Measurements from ENCODE around the gene MYT1. TPM values are rescaled to one million over a fixed set of nuclear protein-coding genes. Genes with fewer than 3 reads are reported as not detected.

The MYT1 gene
- total and polyA plus RNA-seq, 9 of the 15 experiments (the other 6 are each of a cell fraction or from before 2014, with no cell fraction given): 0.02 to 0.12 (median 0.06) TPM; not detected in 4

DNA sequence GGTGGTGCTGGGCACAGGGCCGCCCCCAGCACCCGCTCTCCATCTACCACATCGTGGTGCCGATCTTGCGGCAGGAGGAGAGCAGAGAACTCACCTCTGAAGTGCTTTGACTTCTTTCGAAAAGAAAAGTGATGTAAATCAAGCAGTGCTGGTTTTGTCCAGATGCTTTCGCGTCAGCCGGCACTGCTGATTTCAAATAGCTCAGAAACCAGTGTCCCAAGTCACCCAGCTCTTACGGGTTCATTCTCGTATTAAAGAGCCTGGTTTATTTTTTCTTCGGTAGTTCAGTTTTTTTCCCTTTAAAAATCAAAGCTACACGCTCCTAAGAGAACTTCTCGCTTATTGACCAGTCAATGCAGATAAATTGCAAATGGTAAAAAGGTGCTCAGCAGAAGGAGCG, 32.1 kb downstream of the MYT1 start:
- DNase-seq (ENCODE audit: extremely low read depth in 1 of 4, low spot score in 3 of 4) (no peak), ATAC-seq (no peak), FAIRE-seq (no peak)
- BruUV-seq (replicated peaks): no TSS peak
- WGBS (ENCODE audit: insufficient coverage, low coverage, missing lambda C conversion rate): 7% methylated on average over 15 of the region's 15 CpGs
- in situ Hi-C loops (cut with MboI) (no loop called here), intact Hi-C loops (cut with micrococcal nuclease) (no loop called here)
- no peak overlapping the region for H3K4me2 ChIP-seq (ENCODE audit: insufficient read depth, low read length)
- CTCF ChIA-PET (ENCODE audit: low intra/inter-chr PET ratio): no interaction called here
- no peaks in the 10 kb centered on the region for H3K36me3 ChIP-seq (ENCODE audit: control insufficient read depth, insufficient read depth, low read length)
- no peaks in the 10 kb centered on the region for H3K79me2 ChIP-seq (ENCODE audit: control insufficient read depth, insufficient read depth, low read length)
- H2AFZ ChIP-seq (ENCODE audit: low read depth, low read length): no peak overlapping the region
- H3K9me3 ChIP-seq (replicated peaks; ENCODE audit: control insufficient read depth, insufficient read depth, low read depth, low read length): no peaks in the 10 kb centered on the region
- H3K9me1 ChIP-seq (ENCODE audit: control insufficient read depth, insufficient read depth, low read length): no peaks in the 10 kb centered on the region
- H3K9ac ChIP-seq (ENCODE audit: insufficient read depth in 1 of 2, low read depth in 2 of 2, low read length in 2 of 2): no peak overlapping the region
- H3K4me3 ChIP-seq: no peak overlapping the region
- peaks cover 61 to 91% of the 10 kb centered on the region in 2 experiments for H3K27me3 ChIP-seq (ENCODE audit: control insufficient read depth in 2 of 2, insufficient read depth in 2 of 2, low read length in 2 of 2)
- H4K20me1 ChIP-seq (replicated peaks; ENCODE audit: control insufficient read depth, insufficient read depth, low read length): peaks cover 19% of the 10 kb centered on the region
- POLR2A ChIA-PET: interaction anchor here (0.8 to 1.1 kb wide), 2 partner anchors 10 to 17 kb away, joined by 3 read pairs; no protein-coding TSS in a partner anchor
- no peak overlapping the region for H3K27ac ChIP-seq (ENCODE audit: extremely low read depth, low read depth, low read length)
- peaks cover 0 to 4% of the 10 kb centered on the region in 2 experiments; a peak in 1 of 5 replicates for H3K4me1 ChIP-seq (replicated peaks in 1 of 2; ENCODE audit: control insufficient read depth in 2 of 2, insufficient read depth in 2 of 2, low read length in 2 of 2)
- TF ChIP-seq, protein P1, sequence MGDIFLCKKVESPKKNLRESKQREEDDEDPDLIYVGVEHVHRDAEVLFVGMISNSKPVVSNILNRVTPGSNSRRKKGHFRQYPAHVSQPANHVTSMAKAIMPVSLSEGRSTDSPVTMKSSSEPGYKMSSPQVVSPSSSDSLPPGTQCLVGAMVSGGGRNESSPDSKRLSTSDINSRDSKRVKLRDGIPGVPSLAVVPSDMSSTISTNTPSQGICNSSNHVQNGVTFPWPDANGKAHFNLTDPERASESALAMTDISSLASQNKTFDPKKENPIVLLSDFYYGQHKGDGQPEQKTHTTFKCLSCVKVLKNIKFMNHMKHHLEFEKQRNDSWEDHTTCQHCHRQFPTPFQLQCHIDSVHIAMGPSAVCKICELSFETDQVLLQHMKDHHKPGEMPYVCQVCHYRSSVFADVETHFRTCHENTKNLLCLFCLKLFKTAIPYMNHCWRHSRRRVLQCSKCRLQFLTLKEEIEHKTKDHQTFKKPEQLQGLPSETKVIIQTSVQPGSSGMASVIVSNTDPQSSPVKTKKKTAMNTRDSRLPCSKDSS (IDR thresholded peaks at IDR 0.05; ENCODE audit: low read depth, partially characterized antibody): no peak
- no peak for TF ChIP-seq RBM14 (IDR thresholded peaks at IDR 0.05; ENCODE audit: borderline replicate concordance, insufficient read depth, low read depth, low read length)
- TF ChIP-seq, protein P2, sequence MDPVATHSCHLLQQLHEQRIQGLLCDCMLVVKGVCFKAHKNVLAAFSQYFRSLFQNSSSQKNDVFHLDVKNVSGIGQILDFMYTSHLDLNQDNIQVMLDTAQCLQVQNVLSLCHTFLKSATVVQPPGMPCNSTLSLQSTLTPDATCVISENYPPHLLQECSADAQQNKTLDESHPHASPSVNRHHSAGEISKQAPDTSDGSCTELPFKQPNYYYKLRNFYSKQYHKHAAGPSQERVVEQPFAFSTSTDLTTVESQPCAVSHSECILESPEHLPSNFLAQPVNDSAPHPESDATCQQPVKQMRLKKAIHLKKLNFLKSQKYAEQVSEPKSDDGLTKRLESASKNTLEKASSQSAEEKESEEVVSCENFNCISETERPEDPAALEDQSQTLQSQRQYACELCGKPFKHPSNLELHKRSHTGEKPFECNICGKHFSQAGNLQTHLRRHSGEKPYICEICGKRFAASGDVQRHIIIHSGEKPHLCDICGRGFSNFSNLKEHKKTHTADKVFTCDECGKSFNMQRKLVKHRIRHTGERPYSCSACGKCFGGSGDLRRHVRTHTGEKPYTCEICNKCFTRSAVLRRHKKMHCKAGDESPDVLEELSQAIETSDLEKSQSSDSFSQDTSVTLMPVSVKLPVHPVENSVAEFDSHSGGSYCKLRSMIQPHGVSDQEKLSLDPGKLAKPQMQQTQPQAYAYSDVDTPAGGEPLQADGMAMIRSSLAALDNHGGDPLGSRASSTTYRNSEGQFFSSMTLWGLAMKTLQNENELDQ (CRISPR knock-in tag; IDR thresholded peaks at IDR 0.05; ENCODE audit: borderline replicate concordance): no peak
- TF ChIP-seq ZNF121 (CRISPR knock-in tag; conservative IDR thresholded peaks at IDR 0.05): no peak
- TF ChIP-seq, protein P3, sequence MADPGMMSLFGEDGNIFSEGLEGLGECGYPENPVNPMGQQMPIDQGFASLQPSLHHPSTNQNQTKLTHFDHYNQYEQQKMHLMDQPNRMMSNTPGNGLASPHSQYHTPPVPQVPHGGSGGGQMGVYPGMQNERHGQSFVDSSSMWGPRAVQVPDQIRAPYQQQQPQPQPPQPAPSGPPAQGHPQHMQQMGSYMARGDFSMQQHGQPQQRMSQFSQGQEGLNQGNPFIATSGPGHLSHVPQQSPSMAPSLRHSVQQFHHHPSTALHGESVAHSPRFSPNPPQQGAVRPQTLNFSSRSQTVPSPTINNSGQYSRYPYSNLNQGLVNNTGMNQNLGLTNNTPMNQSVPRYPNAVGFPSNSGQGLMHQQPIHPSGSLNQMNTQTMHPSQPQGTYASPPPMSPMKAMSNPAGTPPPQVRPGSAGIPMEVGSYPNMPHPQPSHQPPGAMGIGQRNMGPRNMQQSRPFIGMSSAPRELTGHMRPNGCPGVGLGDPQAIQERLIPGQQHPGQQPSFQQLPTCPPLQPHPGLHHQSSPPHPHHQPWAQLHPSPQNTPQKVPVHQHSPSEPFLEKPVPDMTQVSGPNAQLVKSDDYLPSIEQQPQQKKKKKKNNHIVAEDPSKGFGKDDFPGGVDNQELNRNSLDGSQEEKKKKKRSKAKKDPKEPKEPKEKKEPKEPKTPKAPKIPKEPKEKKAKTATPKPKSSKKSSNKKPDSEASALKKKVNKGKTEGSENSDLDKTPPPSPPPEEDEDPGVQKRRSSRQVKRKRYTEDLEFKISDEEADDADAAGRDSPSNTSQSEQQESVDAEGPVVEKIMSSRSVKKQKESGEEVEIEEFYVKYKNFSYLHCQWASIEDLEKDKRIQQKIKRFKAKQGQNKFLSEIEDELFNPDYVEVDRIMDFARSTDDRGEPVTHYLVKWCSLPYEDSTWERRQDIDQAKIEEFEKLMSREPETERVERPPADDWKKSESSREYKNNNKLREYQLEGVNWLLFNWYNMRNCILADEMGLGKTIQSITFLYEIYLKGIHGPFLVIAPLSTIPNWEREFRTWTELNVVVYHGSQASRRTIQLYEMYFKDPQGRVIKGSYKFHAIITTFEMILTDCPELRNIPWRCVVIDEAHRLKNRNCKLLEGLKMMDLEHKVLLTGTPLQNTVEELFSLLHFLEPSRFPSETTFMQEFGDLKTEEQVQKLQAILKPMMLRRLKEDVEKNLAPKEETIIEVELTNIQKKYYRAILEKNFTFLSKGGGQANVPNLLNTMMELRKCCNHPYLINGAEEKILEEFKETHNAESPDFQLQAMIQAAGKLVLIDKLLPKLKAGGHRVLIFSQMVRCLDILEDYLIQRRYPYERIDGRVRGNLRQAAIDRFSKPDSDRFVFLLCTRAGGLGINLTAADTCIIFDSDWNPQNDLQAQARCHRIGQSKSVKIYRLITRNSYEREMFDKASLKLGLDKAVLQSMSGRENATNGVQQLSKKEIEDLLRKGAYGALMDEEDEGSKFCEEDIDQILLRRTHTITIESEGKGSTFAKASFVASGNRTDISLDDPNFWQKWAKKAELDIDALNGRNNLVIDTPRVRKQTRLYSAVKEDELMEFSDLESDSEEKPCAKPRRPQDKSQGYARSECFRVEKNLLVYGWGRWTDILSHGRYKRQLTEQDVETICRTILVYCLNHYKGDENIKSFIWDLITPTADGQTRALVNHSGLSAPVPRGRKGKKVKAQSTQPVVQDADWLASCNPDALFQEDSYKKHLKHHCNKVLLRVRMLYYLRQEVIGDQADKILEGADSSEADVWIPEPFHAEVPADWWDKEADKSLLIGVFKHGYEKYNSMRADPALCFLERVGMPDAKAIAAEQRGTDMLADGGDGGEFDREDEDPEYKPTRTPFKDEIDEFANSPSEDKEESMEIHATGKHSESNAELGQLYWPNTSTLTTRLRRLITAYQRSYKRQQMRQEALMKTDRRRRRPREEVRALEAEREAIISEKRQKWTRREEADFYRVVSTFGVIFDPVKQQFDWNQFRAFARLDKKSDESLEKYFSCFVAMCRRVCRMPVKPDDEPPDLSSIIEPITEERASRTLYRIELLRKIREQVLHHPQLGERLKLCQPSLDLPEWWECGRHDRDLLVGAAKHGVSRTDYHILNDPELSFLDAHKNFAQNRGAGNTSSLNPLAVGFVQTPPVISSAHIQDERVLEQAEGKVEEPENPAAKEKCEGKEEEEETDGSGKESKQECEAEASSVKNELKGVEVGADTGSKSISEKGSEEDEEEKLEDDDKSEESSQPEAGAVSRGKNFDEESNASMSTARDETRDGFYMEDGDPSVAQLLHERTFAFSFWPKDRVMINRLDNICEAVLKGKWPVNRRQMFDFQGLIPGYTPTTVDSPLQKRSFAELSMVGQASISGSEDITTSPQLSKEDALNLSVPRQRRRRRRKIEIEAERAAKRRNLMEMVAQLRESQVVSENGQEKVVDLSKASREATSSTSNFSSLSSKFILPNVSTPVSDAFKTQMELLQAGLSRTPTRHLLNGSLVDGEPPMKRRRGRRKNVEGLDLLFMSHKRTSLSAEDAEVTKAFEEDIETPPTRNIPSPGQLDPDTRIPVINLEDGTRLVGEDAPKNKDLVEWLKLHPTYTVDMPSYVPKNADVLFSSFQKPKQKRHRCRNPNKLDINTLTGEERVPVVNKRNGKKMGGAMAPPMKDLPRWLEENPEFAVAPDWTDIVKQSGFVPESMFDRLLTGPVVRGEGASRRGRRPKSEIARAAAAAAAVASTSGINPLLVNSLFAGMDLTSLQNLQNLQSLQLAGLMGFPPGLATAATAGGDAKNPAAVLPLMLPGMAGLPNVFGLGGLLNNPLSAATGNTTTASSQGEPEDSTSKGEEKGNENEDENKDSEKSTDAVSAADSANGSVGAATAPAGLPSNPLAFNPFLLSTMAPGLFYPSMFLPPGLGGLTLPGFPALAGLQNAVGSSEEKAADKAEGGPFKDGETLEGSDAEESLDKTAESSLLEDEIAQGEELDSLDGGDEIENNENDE (IDR thresholded peaks at IDR 0.05; ENCODE audit: low read depth, low read length): no peak
- no peak for TF ChIP-seq EP300 (IDR thresholded peaks at IDR 0.05; ENCODE audit: low read length)
